KG1 (cell line): ENCODE results near the gene ZFP92.

ENCODE experiments used
- DNase-seq: peaks from one replicate; lab custom pipeline; 2025; lab: John Stamatoyannopoulos, UW

Gene ZFP92

GRCh38 chrX:153456161-153456560, 44.9 kb downstream of the ZFP92 start:
- no peak for DNase-seq

- no peak for DNase-seq
Observed at GRCh38 chrX:153456704-153457103, 45.4 kb downstream of the ZFP92 start.

GRCh38 chrX:153457136-153457825, 46.0 kb downstream of the ZFP92 start:
- DNase-seq: no peak

GRCh38 chrX:153457827-153458466, 46.7 kb downstream of the ZFP92 start:
- no peak for DNase-seq

- no peak for DNase-seq
Observed at GRCh38 chrX:153458476-153458875, 47.2 kb downstream of the ZFP92 start.

GRCh38 chrX:153459986-153460385, 48.7 kb downstream of the ZFP92 start:
- DNase-seq: no peak

GRCh38 chrX:153460826-153461225, 49.6 kb downstream of the ZFP92 start:
- DNase-seq: no peak
